Left colon (tissue), 2 donors: ENCODE measurements around the gene TDRKH. TPM values are rescaled to one million over a fixed set of nuclear protein-coding genes. Genes with fewer than 3 reads are reported as not detected.
A peak's percentile ranks its signal among the peaks of the same experiment; 100 is the strongest.
"Not testable (repeated sequence)": the region's sequence is repeated elsewhere in the genome, so short reads cannot be mapped to it uniquely, and the experiment has no call there.

Source experiments
- ATAC-seq: fragments of 200-7000 bp; cut with Tn5 transposase; one replicate; pipeline ENCODE4 v1.9.1; 2020; ENCODE audit warnings: mild to moderate bottlenecking, moderate library complexity
- DNase-seq, 2 donors: peaks; one replicate each; pipeline ENCODE4 v3.0.0-alpha.2; 2020
- intact Hi-C, 2 donors: fragments of 100-400 bp; cut with DNase I in 1 of 2; cut with micrococcal nuclease in 1 of 2; formaldehyde crosslinking; loops; one replicate each; pipeline versions ENCODE4 v1.11.2 to v1.14.0; 2022; cut with DNase I, micrococcal nuclease
- total RNA-seq, 2 donors: library from RNA; stranded (reverse); fragmentation: NEBNext Ultra II Directional; extraction: Animal tissue kit (Norgen Biotek cat#: 25700); gene quantifications; one replicate each; pipeline ENCODE4 v1.2.1, GENCODE V29; 2021
- donor health status: DM: no; HTN: no; CAD: no.
- donor health status: DM: yes; HTN: yes; CAD: no.

TDRKH gene
- total RNA-seq, 2 donors from 2014 or later = 3.3 to 7.2 TPM

- intact Hi-C loops = no loop called here
Measured at GRCh38 chr1:151776665-151777062, 13.6 kb downstream of the TDRKH start.

DNA sequence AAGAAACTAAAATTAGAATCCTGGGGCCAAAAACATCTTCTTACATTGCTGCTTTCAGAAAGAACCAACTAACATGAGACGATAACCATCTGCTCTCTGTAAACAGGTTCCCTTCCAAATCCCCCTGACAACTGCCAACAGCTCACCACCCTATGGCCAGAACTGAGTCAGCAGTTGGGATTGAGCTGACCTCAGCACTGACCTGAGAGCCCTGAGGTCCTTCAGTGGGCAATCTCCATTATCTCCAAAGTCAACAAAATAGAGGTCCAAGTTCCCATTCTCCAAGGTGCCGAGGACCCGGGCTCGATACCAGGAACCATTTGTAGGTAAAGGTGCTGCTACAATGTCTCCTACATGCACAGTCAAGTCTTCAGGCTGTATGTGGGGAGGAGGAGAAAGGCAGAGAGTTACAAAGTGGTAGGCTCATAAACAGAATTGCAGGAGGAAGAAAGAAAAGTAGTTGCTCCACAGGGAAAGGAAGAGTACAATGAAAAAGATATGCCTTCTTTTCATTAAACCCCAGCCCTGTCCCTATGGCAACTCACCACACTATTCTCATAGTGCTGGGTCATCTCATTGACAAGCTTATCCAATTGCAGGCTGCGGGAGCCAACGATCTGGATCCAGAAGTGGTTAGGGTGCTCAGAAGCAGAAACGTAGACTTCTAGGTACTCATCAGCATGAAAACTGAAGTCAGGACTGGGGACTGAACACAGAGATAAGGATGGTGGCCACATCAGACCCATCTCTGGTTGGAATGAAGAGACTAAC lies 14.2 kb downstream of the TDRKH start:
- DNase-seq (no peak), ATAC-seq (no peak)
- intact Hi-C loops = no loop called here

More at GRCh38 chr1:151776665-151777062, 13.6 kb downstream of the TDRKH start:
- ATAC-seq (no peak), DNase-seq (no peak)

DNA sequence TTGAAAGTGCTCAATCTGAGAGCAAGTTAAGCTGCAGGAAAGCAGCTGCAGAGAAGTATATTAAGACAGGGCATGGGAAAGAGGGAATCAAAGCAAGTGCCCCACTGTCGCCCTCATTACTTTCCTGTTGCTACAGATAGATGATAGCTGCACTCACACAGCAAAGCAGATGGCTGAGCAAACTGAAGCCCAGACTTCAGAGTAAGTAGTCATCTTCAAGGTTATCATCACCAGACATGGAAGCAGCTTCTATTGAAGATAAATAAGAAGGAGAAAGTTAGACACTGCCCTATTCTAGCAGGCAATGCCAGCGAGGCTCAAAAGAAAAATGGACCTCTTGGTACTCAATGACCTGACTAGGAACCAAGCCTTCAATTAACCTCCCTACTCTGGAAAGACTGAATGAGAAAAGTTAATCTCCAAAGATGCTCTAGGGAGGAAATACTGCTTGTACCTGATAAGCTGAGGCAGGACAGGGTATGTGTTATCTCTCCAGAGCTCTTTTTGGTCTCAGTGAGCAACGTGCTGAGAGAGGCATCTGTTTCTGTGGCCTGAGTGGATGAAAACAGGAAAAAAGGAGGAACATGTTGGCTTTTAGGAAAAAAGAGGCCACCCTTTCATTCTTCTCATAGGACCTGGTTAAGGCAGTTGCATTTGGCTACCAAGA lies 15.9 kb downstream of the TDRKH start:
- DNase-seq = no peak

DNA sequence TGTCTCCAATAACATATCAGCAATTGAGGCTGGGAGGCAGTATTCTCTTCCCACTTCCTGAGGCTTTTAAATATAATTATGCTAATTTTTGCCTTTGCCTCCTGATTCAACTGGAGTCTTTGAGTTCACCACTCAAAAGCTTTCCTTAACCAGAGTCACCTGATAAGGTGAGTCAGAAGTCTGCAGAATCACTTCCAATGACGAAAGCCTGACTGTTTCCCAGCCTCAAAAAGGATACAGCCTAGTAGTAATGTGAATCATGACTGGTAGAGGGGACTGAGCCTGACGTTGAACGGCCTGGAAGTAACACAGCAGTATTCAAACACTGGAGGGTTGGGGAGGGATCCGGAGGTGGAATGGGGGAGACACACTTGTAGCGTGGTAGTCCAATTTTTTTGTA lies 16.6 kb downstream of the TDRKH start:
- intact Hi-C loops = no loop called here
- ATAC-seq (no peak), DNase-seq (no peak)

More for the DNA sequence above, 15.9 kb downstream of the TDRKH start:
- no peak for ATAC-seq
- intact Hi-C loops = no loop called here

DNA sequence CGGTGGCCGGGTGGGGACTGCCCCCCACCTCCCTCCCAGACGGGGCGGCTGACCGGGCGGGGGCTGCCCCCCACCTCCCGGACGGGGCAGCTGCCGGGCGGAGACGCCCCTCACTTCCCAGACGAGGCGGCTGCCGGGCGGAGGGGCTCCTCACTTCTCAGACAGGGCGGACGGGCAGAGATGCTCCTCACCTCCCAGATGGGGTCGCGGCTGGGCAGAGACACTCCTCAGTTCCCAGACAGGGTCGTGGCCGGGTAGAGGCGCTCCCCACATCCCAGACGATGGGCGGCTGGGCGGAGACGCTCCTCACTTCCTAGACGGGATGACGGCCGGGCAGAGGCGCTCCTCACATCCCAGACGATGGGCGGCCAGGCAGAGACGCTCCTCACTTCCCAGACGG lies 21.0 kb downstream of the TDRKH start:
- DNase-seq, intact Hi-C loops, ATAC-seq: not testable (repeated sequence)

DNA sequence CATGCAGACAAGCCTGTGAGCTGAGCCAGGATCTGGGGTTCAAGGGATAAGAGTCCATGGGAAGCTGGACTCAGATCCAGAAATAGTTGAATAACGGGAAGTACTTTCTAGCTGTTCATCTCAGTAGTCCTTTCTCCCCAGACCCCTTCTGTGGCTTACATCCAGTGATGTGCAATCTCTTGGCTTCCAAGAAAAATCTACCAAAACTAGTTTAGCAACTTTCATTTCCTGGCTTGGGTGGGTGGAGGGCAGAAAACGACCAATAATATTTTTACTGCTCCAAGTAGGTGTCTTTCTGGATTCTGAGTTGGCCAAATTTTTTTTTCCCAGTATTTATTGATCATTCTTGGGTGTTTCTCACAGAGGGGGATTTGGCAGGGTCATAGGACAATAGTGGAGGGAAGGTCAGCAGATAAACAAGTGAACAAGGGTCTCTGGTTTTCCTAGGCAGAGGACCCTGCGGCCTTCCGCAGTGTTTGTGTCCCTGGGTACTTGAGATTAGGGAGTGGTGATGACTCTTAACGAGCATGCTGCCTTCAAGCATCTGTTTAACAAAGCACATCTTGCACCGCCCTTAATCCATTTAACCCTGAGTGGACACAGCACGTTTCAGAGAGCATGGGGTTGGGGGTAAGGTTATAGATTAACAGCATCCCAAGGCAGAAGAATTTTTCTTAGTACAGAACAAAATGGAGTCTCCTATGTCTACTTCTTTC lies 21.8 kb downstream of the TDRKH start:
- ATAC-seq, intact Hi-C loops, DNase-seq: not testable (repeated sequence)

DNA sequence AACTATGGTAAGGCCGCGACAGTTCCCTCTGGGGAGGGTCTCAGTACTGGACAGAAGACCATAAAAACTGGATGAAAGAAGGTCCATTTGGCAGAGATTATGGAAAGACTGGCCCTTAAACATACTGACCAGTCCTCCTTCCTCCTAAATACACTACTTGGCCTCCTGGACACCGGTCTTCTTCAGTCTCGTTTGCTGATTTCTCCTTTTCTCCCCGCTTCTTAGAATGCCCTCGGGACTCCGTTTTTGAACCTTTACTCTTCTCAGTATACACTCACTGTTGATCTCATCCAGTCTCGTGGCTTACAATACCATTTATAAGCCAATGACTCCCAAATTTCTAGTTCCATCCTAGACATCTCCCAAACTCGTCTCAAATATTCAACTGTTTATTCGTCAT lies 26.3 kb downstream of the TDRKH start:
- DNase-seq (no peak), ATAC-seq (no peak)
- intact Hi-C loops = no loop called here

DNA sequence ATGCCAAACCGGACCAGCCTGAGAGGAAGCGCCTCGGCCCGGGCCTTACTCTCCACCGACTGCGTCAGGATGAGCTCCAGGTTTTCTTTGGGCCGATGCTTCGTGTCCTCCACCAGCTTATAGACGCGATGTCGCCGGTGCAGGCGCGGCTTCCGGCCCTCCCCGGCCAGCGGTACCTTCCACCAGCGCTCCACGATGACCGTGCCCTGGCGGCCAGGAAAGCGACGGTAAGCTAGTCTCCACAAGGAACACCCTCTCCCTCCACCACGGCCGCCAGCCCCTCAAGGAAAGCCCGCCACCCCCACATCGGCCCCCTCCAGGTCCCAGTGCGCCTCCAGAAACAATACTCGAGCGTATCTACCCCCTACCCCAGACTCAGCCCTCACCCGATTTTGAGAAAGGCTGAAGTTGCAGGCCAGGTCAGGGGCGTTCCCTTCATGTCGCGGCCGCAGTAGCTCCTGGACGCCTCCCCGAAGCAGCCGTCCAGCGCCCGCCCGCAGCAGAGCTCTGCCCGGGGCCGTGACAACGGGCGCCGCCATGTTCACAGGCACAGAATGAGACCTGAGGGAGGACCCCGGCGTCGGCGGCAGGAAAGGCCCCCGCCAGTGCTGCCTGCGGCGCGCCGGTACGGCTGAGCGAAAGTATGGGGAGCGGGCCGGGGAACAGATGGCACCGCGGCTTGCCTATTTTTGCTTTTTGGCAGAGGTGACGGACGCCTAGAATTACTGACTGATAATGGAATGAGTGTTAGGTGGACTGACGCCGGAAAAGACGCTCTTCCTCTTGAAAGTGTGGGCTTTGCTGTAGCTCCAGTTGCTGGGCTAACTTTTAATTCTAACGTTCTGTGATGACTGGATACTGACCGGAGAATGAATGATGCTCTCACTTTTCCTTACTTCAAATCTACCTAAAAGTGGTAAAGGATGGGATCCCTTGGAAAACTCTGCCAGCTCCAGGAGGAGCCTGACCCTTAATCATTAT lies 27.1 kb downstream of the TDRKH start, which contains the start of gene MRPL9:
TSS of gene MRPL9 (minus strand) at position 556 of the 981 bp plus-strand sequence. CDS start at position 539, 17 bp downstream.
- DNase-seq (peak; percentile 73 to 88), ATAC-seq (peak; percentile 98)
- intact Hi-C loops = no loop called here

GRCh38 chr1:151760597-151761385 lies 29.5 kb downstream of the TDRKH start:
- ATAC-seq (no peak), DNase-seq (no peak)
- intact Hi-C loops = no loop called here

DNA sequence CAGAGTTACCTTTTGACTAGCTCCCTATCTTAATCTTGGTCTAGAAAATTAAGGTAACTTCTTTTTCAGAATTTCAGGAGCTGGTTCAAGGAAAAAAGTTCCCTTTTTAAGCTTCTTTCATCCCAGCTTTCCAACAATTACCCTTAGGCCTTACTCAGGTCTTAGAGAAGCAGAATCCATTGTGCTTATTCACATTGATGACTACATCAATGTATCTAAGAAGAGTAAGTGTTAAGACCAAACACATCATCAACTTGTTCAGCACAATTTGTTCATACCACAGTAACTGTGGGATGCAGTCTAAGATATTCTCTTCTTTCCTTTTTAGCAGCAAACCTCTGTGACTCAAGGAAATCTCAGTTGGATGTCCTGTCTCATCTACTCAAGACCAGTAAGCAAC lies 31.1 kb downstream of the TDRKH start:
- DNase-seq = no peak
- intact Hi-C loops = no loop called here
- ATAC-seq = no peak

GRCh38 chr1:151756291-151756690 lies 34.0 kb downstream of the TDRKH start:
- ATAC-seq = no peak
- intact Hi-C loops = no loop called here
- no peak for DNase-seq

DNA sequence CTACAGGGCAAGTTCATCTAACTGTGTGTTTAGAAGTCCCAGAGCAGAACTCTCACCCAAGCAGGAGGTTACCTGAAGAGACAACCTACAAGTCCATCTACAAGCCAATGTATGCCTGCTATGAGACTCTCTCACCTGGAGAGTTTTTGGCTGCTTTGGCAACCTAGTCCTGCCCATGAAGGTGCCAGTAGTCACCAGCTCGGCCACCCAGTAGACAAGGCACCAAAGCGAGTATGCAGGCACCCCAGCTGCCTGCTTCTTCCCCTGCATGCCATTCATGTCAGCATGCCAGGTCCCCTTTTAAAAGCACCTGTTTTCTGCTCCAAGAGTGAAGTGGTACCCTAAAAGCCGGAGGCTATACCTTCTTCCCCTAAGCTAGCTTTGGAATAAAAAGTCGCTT lies 48.8 kb downstream of the TDRKH start:
- intact Hi-C loops = no loop called here
- DNase-seq (no peak), ATAC-seq (no peak)

- no peak for DNase-seq
- peak; percentile 82 for ATAC-seq
Measured at GRCh38 chr1:151739590-151740355, 50.5 kb downstream of the TDRKH start.

DNA sequence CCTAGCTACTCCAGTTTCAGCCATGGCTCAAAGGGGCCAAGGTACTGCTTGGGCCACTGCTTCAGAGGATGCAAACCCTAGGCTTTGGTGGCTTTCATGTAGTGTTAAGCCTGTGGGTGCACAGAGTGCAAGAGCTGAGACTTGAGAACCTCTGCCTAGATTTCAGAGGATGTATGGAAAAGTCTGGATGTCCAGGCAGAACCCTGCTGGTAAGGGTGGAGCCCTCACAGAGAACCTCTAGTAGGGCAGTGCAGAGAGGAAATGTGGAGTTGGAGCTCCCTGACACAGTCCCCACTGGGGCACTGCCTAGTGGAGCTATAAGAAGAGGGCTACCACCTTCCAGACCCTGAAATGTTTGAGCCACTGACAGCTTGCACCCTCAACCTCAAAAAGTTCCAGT lies 52.8 kb downstream of the TDRKH start:
- ATAC-seq (no peak), DNase-seq (no peak)
- intact Hi-C loops = loop anchor here in 1 of 2 donors (5.0 to 10.0 kb wide), 3 partner anchors 143 to 293 kb away; no protein-coding TSS in a partner anchor

More at GRCh38 chr1:151739590-151740355, 50.5 kb downstream of the TDRKH start:
- intact Hi-C loops = loop anchor here in 1 of 2 donors (5.0 to 10.0 kb wide), 3 partner anchors 145 to 295 kb away; no protein-coding TSS in a partner anchor

- ATAC-seq = no peak
- intact Hi-C loops = loop anchor here in 1 of 2 donors (5.0 to 10.0 kb wide), 3 partner anchors 142 to 292 kb away; no protein-coding TSS in a partner anchor
Measured at GRCh38 chr1:151737026-151737425, 53.3 kb downstream of the TDRKH start.

DNA sequence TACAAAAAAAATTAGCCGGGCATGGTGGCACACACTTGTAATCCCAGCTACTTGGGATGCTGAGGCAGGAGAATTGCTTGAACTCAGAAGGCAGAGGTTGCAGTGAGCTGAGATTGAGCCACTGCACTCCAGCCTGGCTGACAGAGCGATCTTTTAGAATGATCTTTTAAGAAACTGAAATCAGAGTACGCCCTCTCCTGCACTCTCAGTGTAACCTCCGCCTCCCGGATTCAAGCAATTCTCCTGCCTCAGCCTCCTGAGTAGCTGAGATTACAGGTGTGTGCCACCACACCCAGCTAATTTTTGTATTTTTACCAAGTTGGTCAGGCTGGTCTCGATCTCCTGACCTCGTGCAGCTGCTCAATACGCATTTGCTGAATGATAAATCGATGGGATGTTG lies 56.3 kb downstream of the TDRKH start:
- DNase-seq = not testable (repeated sequence)
- intact Hi-C loops = loop anchor here in 1 of 2 donors (10.0 kb wide), 2 partner anchors 139 to 289 kb away; no protein-coding TSS in a partner anchor

More at GRCh38 chr1:151737026-151737425, 53.3 kb downstream of the TDRKH start:
- DNase-seq = no peak

More for the DNA sequence above, 56.3 kb downstream of the TDRKH start:
- ATAC-seq = not testable (repeated sequence)
